RWPE2 (cell line): ENCODE results near the gene EHD3.

Experiments
- ATAC-seq: fragments of 200-7000 bp; cut with Tn5 transposase; 3 replicates; pipeline ENCODE4 v1.9.1; 2021; ENCODE audit warnings: low read depth
- DNase-seq: peaks from one replicate; pipeline ENCODE4 v3.0.0-alpha.2; 2020; ENCODE audit warnings: low spot score
- H3K27ac ChIP-seq: fragments of 450-650 bp; 2 replicates; pipeline ENCODE4 v1.5.1; 2017; ENCODE audit warnings: mild to moderate bottlenecking; ENCODE audit not compliant: poor library complexity, severe bottlenecking
- H3K27me3 ChIP-seq: fragments of 250-450 bp; sonication (Bioruptor Pico); 2 replicates; pipeline ENCODE4 v1.5.1; 2021; ENCODE audit warnings: mild to moderate bottlenecking, moderate library complexity; ENCODE audit not compliant: insufficient read depth, poor library complexity, severe bottlenecking
- H3K36me3 ChIP-seq: fragments of 250-450 bp; sonication (Bioruptor Pico); 2 replicates; pipeline ENCODE4 v1.5.1; 2020; ENCODE audit warnings: low read depth, mild to moderate bottlenecking, moderate library complexity
- H3K4me1 ChIP-seq: fragments of 250-450 bp; sonication (Bioruptor Pico); 2 replicates; pipeline ENCODE4 v1.5.1; 2021; ENCODE audit warnings: mild to moderate bottlenecking, moderate library complexity; ENCODE audit not compliant: insufficient read depth, poor library complexity, severe bottlenecking
- H3K4me3 ChIP-seq: fragments of 250-450 bp; sonication (Bioruptor Pico); 2 replicates; pipeline ENCODE4 v1.5.1; 2021; ENCODE audit warnings: mild to moderate bottlenecking, moderate library complexity; ENCODE audit not compliant: severe bottlenecking
- H3K9me3 ChIP-seq: fragments of 250-450 bp; sonication (Bioruptor Pico); 2 replicates; pipeline ENCODE4 v1.5.1; 2021; ENCODE audit warnings: mild to moderate bottlenecking, moderate library complexity; ENCODE audit not compliant: severe bottlenecking
- TF ChIP-seq, protein P1 (sequence below): fragments of 450-650 bp; IDR thresholded peaks from one replicate; pipeline ENCODE4 v1.5.1; 2017; ENCODE audit warnings: mild to moderate bottlenecking, moderate library complexity; ENCODE audit not compliant: poor library complexity, severe bottlenecking

EHD3 gene

DNA sequence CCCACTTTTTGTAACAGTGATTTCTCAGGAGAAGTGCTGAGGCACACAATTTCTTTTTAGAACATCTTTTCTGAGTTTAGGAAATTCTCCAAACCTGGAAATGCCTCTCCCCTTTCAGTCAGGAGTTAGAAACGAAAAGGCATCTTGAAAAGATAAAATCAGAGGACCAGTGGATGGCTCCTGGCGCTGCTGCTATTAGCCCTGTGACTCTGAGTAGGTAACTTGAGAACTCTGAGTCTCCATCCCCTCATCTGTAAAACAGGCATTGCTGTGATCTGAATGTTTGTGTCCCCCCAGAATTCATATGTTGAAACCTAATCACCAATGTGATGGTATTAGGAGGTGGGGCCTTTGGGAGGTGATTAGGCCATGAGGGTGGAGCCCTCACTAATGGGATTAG, 50.2 kb downstream of the EHD3 start:
- Histone ChIP-seq H3K9me3 (no peaks in the 10 kb centered on the region), H3K4me3 (no peak overlapping the region), H3K27me3 (no peaks in the 10 kb centered on the region), H3K27ac (no peak overlapping the region), H3K4me1 (peaks cover 6% of the 10 kb centered on the region), H3K36me3 (no peaks in the 10 kb centered on the region)
- ATAC-seq (no peak), DNase-seq (no peak)
- TF ChIP-seq, protein P1, sequence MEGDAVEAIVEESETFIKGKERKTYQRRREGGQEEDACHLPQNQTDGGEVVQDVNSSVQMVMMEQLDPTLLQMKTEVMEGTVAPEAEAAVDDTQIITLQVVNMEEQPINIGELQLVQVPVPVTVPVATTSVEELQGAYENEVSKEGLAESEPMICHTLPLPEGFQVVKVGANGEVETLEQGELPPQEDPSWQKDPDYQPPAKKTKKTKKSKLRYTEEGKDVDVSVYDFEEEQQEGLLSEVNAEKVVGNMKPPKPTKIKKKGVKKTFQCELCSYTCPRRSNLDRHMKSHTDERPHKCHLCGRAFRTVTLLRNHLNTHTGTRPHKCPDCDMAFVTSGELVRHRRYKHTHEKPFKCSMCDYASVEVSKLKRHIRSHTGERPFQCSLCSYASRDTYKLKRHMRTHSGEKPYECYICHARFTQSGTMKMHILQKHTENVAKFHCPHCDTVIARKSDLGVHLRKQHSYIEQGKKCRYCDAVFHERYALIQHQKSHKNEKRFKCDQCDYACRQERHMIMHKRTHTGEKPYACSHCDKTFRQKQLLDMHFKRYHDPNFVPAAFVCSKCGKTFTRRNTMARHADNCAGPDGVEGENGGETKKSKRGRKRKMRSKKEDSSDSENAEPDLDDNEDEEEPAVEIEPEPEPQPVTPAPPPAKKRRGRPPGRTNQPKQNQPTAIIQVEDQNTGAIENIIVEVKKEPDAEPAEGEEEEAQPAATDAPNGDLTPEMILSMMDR, result no peak

DNA sequence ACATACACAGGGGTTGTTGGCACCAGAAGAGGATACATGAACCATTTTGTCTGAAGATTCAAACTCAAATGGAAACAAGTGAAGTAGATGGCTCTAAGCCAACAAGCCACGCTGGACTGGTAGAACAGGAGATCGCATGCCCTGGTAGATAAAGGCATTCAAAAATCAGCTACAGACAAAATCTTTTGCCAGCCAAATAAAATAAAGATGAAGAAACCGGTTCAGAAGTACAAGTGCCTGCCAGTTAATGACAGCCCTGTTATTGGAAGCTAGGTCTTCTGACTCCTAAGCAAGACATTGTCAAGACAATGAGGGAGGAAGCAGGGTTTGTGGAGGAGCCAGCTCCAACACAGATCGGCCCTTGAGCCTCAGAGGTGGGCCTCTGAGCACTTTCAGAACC, 52.3 kb downstream of the EHD3 start:
- no peak overlapping the region for H3K27ac ChIP-seq
- H3K36me3 ChIP-seq, result no peaks in the 10 kb centered on the region
- no peak overlapping the region for H3K4me3 ChIP-seq
- DNase-seq (no peak), ATAC-seq (no peak)
- H3K27me3 ChIP-seq, result no peaks in the 10 kb centered on the region
- no peaks in the 10 kb centered on the region for H3K9me3 ChIP-seq
- peaks cover 6% of the 10 kb centered on the region for H3K4me1 ChIP-seq
- TF ChIP-seq, protein P1, result no peak

DNA sequence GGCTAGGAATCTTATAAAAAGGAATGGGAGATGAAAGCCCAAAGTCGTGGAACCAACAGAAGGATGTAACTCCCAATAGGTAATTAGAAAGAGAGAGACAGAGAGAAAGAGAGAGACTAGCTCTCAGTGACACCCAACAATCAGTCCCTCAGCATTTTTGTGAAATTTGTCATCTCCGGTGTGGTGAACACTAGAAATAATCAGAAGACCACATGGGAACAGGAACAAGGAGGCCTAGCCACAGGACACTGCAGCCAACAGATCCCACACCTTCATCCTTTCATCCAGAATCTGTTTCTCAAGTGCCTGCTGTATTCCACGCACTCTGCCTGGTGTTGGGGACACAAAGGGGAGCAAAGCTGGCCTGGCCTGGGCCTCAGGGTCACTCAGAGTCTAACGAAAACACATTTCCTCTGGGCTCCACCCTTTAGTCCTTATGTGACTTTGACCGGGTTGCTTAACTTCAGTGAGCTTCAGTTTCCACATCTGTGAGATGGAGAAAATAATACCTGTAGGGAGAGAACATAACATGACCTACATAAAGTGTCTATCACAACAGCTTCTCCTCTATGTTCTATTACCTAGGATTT, 53.1 kb downstream of the EHD3 start:
- ATAC-seq, result no peak
- Histone ChIP-seq H3K27me3 (no peaks in the 10 kb centered on the region), H3K9me3 (no peaks in the 10 kb centered on the region), H3K36me3 (no peaks in the 10 kb centered on the region), H3K27ac (no peak overlapping the region), H3K4me3 (no peak overlapping the region), H3K4me1 (peaks cover 6% of the 10 kb centered on the region)
- TF ChIP-seq, protein P1, result no peak
- no peak for DNase-seq

DNA sequence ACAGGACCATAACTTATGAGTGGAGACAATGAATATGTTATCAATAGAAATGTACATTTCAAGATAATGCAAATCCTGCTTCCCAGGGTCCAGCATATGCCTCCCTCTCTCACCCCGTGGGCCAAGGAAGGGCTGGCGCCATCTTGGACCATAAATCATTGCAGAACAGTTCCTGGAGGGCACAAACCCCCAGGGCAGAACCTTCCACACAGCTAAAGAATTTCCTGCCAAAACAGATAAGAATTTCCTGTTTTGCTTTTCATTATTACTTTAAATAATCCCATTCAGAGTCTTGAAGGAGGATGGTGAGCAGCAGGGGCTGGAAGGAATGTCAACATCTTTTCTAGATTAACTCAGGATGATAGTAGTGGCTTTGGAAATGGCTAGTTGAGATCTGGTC, 53.7 kb downstream of the EHD3 start:
- ATAC-seq, result no peak
- Histone ChIP-seq H3K27me3 (no peaks in the 10 kb centered on the region), H3K27ac (no peak overlapping the region), H3K9me3 (no peaks in the 10 kb centered on the region), H3K4me1 (peaks cover 6% of the 10 kb centered on the region), H3K4me3 (no peak overlapping the region), H3K36me3 (no peaks in the 10 kb centered on the region)
- TF ChIP-seq, protein P1, result no peak
- no peak for DNase-seq

DNA sequence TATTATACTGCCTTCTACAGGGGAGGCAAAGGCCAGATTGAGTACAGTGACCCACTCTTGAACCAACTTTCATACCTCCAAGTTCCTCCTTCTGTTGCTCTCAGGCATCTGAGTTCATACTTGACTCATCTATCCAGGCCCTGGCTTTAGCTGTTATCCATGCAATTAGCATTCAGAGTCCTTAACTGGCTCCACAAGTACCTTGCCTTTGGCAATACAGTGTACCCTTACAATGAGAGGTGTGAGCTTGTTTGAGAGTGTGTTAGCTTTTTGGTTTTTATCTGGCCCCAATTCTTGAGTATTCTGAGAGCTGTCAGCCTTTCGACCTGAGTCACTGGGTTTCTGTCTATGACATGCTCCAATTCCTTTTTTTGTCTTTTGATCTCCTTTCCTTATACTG, 60.2 kb downstream of the EHD3 start:
- no peaks in the 10 kb centered on the region for H3K36me3 ChIP-seq
- H3K27ac ChIP-seq, result no peak overlapping the region
- ATAC-seq (no peak), DNase-seq (no peak)
- H3K4me1 ChIP-seq, result no peaks in the 10 kb centered on the region
- TF ChIP-seq, protein P1, result no peak
- H3K4me3 ChIP-seq, result no peak overlapping the region
- H3K9me3 ChIP-seq, result no peaks in the 10 kb centered on the region
- H3K27me3 ChIP-seq, result no peaks in the 10 kb centered on the region
